SK-N-SH treated with all-trans-retinoic acid at 6 μM for 48 hours (cell line): ENCODE measurements around the gene IL24.
A peak's percentile ranks its signal among the peaks of the same experiment; 100 is the strongest.

Source experiments
- ATAC-seq: fragments of 200-7000 bp; cut with Tn5 transposase; 3 replicates; pipeline ENCODE4 v1.9.1; 2020; ENCODE audit warnings: mild to moderate bottlenecking, moderate library complexity
- ARNTL ChIP-seq: fragments of 450-650 bp; formaldehyde crosslinking; IDR thresholded peaks from 2 replicates; pipeline ENCODE4 v1.5.0; 2020; ENCODE audit warnings: low read depth, mild to moderate bottlenecking, moderate library complexity, borderline replicate concordance
- BACH2 ChIP-seq: fragments of 250-450 bp; sonication (Bioruptor Pico); IDR thresholded peaks from 2 replicates; pipeline ENCODE4 v1.9.0; 2021; ENCODE audit warnings: mild to moderate bottlenecking, borderline replicate concordance
- CREB5 ChIP-seq: fragments of 250-450 bp; sonication (Bioruptor Pico); IDR thresholded peaks from 2 replicates; pipeline ENCODE4 v1.5.1; 2020; ENCODE audit warnings: low read depth, mild to moderate bottlenecking, moderate library complexity
- CSDC2 ChIP-seq: fragments of 250-450 bp; sonication (Bioruptor Pico); IDR thresholded peaks from 2 replicates; pipeline ENCODE4 v1.5.0; 2020; ENCODE audit warnings: mild to moderate bottlenecking, moderate library complexity
- CSRNP3 ChIP-seq: fragments of 250-450 bp; sonication (Bioruptor Pico); IDR thresholded peaks from 2 replicates; pipeline ENCODE4 v1.5.1; 2021; ENCODE audit warnings: mild to moderate bottlenecking, moderate library complexity
- ESRRG ChIP-seq: fragments of 250-450 bp; sonication (Bioruptor Pico); IDR thresholded peaks from 2 replicates; pipeline ENCODE4 v1.6.1; 2021; ENCODE audit warnings: mild to moderate bottlenecking
- ISL1 ChIP-seq: fragments of 250-450 bp; sonication (Bioruptor Pico); IDR thresholded peaks from 2 replicates; pipeline ENCODE4 v2.1.2; 2022; ENCODE audit warnings: mild to moderate bottlenecking, moderate library complexity
- OSR1 ChIP-seq: fragments of 250-450 bp; sonication (Bioruptor Pico); IDR thresholded peaks from 2 replicates; pipeline ENCODE4 v1.8.0; 2022; ENCODE audit warnings: moderate library complexity, mild to moderate bottlenecking, inconsistent platforms
- PATZ1 ChIP-seq: fragments of 250-450 bp; sonication (Bioruptor Pico); IDR thresholded peaks from 2 replicates; pipeline ENCODE4 v1.8.0; 2020; ENCODE audit warnings: mild to moderate bottlenecking, moderate library complexity, borderline replicate concordance
- PPARA ChIP-seq: fragments of 250-450 bp; sonication (Bioruptor Pico); IDR thresholded peaks from 2 replicates; pipeline ENCODE4 v1.5.0; 2020; ENCODE audit warnings: mild to moderate bottlenecking, borderline replicate concordance
- RARB ChIP-seq: fragments of 250-450 bp; sonication (Bioruptor Pico); IDR thresholded peaks from 2 replicates; pipeline ENCODE4 v1.8.0; 2021; ENCODE audit warnings: mild to moderate bottlenecking, moderate library complexity
- SNAI2 ChIP-seq: fragments of 250-450 bp; sonication (Bioruptor Pico); IDR thresholded peaks from 2 replicates; pipeline ENCODE4 v1.5.0; 2020; ENCODE audit warnings: mild to moderate bottlenecking, moderate library complexity
- TCF4 ChIP-seq: fragments of 250-450 bp; sonication (Bioruptor Pico); IDR thresholded peaks from 2 replicates; pipeline ENCODE4 v1.8.0; 2021; ENCODE audit warnings: mild to moderate bottlenecking, moderate library complexity, borderline replicate concordance
- TOX ChIP-seq: fragments of 250-450 bp; sonication (Bioruptor Pico); IDR thresholded peaks from 2 replicates; pipeline ENCODE4 v1.8.0; 2021; ENCODE audit warnings: mild to moderate bottlenecking, moderate library complexity, borderline replicate concordance
- ZC3H10 ChIP-seq: fragments of 250-450 bp; sonication (Bioruptor Pico); IDR thresholded peaks from 2 replicates; pipeline ENCODE4 v1.5.1; 2021; ENCODE audit warnings: mild to moderate bottlenecking, moderate library complexity
- ZFP3 ChIP-seq: fragments of 250-450 bp; sonication (Bioruptor Pico); IDR thresholded peaks from 2 replicates; pipeline ENCODE4 v1.5.0; 2020; ENCODE audit warnings: mild to moderate bottlenecking, moderate library complexity
- ZFP30 ChIP-seq: fragments of 450-650 bp; formaldehyde crosslinking; IDR thresholded peaks from 2 replicates; pipeline ENCODE4 v1.5.0; 2022; ENCODE audit warnings: mild to moderate bottlenecking, moderate library complexity
- ZNF70 ChIP-seq: fragments of 450-650 bp; formaldehyde crosslinking; IDR thresholded peaks from 2 replicates; pipeline ENCODE4 v1.5.0; 2020; ENCODE audit warnings: mild to moderate bottlenecking, moderate library complexity
- ZNF8 ChIP-seq: fragments of 450-650 bp; formaldehyde crosslinking; IDR thresholded peaks from 2 replicates; pipeline ENCODE4 v1.5.0; 2020; ENCODE audit warnings: mild to moderate bottlenecking, moderate library complexity
- TF ChIP-seq, protein P1 (sequence below): fragments of 250-450 bp; sonication (Bioruptor Pico); IDR thresholded peaks from 2 replicates; pipeline ENCODE4 v1.5.0; 2020; ENCODE audit warnings: mild to moderate bottlenecking, moderate library complexity
- TF ChIP-seq, protein P2 (sequence below): fragments of 250-450 bp; sonication (Bioruptor Pico); IDR thresholded peaks from 2 replicates; pipeline ENCODE4 v1.8.0; 2021; ENCODE audit warnings: low read depth, mild to moderate bottlenecking, moderate library complexity, borderline replicate concordance

Gene IL24

DNA sequence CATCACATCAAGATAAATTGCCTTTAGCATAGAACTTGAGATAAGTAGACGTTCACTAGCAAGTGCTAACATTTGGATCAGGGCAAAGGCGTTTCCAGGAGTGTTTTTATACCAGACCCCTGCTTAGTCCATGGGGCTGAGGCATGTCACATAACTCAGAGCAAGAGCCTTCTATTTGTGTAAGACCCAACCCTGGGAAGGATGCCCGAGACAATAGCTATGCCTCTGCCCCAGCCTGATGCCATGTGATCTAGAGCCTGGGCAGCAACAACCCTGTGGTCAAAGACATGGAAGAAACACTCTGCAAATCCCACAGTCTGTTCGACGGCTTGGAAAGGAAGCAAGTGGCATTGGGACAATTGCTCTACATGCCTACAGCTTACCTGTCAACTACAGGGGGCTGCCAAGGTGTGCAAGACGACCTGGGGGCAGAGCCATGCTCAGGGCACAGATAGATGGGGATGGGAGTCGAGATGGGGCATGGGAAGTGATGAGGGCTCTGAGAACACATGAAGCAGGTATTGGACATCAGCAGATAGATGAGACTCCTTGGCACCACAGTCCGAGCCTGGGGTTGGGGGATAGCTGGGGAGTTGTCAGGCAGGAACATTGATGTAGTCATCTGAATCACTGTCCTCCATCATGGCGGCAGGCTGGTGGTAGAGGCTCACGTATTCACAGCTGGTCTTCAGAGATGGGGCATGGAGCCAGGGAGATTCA lies 7.3 kb downstream of the IL24 start:
- ATAC-seq = no peak
- no peak for TF ChIP-seq PPARA (CRISPR knock-in tag)
- TF ChIP-seq RARB (CRISPR knock-in tag) = no peak
- TF ChIP-seq ARNTL (CRISPR knock-in tag) = no peak
- TF ChIP-seq, protein P1, sequence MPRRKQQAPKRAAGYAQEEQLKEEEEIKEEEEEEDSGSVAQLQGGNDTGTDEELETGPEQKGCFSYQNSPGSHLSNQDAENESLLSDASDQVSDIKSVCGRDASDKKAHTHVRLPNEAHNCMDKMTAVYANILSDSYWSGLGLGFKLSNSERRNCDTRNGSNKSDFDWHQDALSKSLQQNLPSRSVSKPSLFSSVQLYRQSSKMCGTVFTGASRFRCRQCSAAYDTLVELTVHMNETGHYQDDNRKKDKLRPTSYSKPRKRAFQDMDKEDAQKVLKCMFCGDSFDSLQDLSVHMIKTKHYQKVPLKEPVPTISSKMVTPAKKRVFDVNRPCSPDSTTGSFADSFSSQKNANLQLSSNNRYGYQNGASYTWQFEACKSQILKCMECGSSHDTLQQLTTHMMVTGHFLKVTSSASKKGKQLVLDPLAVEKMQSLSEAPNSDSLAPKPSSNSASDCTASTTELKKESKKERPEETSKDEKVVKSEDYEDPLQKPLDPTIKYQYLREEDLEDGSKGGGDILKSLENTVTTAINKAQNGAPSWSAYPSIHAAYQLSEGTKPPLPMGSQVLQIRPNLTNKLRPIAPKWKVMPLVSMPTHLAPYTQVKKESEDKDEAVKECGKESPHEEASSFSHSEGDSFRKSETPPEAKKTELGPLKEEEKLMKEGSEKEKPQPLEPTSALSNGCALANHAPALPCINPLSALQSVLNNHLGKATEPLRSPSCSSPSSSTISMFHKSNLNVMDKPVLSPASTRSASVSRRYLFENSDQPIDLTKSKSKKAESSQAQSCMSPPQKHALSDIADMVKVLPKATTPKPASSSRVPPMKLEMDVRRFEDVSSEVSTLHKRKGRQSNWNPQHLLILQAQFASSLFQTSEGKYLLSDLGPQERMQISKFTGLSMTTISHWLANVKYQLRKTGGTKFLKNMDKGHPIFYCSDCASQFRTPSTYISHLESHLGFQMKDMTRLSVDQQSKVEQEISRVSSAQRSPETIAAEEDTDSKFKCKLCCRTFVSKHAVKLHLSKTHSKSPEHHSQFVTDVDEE = no peak
- no peak for TF ChIP-seq TOX
- TF ChIP-seq ZNF70 (CRISPR knock-in tag) = no peak

DNA sequence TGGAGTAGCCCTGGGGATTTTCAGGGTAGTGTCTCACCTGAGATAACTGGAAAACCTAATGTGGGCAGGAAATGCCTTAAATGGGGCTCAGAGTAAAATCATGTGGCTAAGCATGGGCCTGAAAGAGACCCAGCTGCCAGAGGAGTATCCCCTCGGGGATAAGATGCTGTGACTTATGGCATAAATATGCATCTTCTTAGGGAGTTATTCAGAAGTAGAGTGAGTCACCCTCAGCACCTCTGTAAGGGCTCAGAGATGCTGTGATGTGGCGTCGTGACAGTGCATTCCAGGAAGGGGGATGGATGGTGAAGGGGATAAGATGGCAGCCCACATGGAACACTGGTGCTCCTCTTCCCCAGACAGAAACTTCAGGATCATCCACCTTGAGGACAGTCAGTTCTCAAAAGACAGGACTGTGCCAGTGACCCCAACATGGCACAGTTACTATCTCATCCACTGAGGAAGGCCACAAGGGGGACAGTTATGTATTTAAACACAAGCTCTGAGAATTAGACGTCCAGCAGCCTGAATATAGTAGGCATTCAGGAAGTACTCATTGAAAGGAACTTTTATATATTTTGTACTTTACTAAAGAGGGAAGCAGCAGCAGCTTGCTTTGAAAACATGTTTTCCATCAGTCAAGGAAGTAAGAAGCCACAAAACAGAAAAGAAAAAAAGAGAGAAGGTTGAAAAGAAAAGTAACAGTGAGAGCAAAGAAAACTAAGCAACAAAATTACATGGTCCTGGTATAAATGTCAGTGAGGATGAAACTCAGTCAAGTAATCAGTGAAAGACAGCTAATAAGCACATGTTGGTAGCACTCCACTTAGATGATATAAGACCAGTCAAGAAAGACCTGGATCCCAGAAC lies 8.3 kb downstream of the IL24 start:
- TF ChIP-seq CREB5 (CRISPR knock-in tag) (no peak), PPARA (CRISPR knock-in tag) (no peak), ISL1 (CRISPR knock-in tag) (no peak), ESRRG (CRISPR knock-in tag) (no peak), ZFP3 (CRISPR knock-in tag) (no peak), PATZ1 (CRISPR knock-in tag) (no peak), CSDC2 (CRISPR knock-in tag) (no peak), OSR1 (CRISPR knock-in tag) (no peak), TCF4 (no peak), SNAI2 (CRISPR knock-in tag) (no peak), ARNTL (CRISPR knock-in tag) (no peak), ZNF8 (CRISPR knock-in tag) (no peak), CSRNP3 (CRISPR knock-in tag) (no peak), ZFP30 (CRISPR knock-in tag) (no peak), BACH2 (CRISPR knock-in tag) (no peak), ZC3H10 (CRISPR knock-in tag) (no peak)
- TF ChIP-seq, protein P2, sequence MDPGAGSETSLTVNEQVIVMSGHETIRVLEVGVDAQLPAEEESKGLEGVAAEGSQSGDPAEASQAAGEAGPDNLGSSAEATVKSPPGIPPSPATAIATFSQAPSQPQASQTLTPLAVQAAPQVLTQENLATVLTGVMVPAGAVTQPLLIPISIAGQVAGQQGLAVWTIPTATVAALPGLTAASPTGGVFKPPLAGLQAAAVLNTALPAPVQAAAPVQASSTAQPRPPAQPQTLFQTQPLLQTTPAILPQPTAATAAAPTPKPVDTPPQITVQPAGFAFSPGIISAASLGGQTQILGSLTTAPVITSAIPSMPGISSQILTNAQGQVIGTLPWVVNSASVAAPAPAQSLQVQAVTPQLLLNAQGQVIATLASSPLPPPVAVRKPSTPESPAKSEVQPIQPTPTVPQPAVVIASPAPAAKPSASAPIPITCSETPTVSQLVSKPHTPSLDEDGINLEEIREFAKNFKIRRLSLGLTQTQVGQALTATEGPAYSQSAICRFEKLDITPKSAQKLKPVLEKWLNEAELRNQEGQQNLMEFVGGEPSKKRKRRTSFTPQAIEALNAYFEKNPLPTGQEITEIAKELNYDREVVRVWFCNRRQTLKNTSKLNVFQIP (CRISPR knock-in tag) = no peak
- ATAC-seq = peak; percentile 47
